Myocyte (in vitro differentiated cells): Measurements from ENCODE around the gene RNF121. TPM values are rescaled to one million over a fixed set of nuclear protein-coding genes. Genes with fewer than 3 reads are reported as not detected.
A peak's percentile ranks its signal among the peaks of the same experiment; 100 is the strongest.

ENCODE experiments used
- DNase-seq: peaks from one replicate; pipeline ENCODE4 v3.0.0-alpha.2; 2012; ENCODE audit warnings: low read depth
- total RNA-seq: library from RNA; depleted of rRNA; stranded (reverse); fragments of >200 nt; gene quantifications from 2 replicates; pipeline ENCODE4 v1.2.3, GENCODE V29; 2014

Gene RNF121
- total RNA-seq, 1 donor from 2014 or later, result 45.3 TPM

DNA sequence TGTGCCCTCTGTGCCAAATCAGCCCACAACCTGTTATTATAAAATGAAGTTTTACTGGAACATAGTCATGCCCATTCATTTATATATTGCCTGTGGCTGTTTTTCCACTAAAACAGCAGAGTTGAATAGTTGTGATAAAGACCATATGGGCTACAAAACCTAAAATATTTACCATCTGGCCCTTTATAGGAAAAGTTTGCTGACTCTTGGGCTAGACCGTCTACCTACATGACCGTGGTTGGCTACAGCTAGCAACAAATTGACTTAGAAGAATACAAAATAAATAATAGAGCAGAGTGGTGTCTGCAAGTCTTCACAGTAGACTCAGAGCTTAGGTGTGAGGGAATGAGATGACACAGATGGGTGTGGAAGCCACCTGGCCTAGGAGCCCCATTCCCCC, 58.7 kb downstream of the RNF121 start:
- no peak for DNase-seq

DNA sequence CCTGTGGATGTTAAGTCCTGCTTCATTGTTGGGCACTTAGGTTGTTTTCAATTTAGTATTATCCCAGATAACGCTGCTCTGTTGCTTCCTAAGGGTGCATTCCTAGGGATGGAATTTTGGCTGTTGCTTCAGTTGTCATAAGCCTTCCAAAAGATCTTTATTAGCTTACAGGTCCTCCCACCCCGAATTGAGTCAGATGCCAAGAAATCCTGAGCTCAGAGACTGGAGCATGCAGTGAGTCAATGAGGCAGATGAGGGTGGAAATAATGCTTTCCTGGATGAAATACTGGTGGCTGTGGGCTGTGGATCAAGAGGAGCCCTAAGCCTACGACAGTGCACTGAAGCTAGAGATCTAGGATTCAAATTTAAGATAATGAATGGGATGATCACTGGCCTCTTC, 59.2 kb downstream of the RNF121 start:
- DNase-seq, result no peak

DNA sequence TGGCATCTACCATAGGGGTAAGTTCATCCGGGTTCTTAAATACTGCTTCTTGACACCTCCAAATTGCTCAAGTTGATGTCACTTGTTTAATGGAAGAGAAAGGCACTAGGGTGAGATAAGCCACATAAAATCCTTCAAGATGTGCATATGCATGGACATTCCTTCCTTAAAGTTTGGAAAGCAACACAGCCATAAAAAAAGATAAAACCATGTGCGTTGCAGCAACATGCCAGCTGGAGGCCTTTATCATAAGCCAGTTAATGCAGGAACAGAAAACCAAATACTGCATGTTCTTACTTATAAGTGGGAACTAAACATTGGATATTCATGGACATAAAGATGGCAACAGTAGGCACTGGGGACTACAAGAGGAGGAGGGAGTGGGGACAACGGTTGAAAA, 61.9 kb downstream of the RNF121 start:
- no peak for DNase-seq

DNA sequence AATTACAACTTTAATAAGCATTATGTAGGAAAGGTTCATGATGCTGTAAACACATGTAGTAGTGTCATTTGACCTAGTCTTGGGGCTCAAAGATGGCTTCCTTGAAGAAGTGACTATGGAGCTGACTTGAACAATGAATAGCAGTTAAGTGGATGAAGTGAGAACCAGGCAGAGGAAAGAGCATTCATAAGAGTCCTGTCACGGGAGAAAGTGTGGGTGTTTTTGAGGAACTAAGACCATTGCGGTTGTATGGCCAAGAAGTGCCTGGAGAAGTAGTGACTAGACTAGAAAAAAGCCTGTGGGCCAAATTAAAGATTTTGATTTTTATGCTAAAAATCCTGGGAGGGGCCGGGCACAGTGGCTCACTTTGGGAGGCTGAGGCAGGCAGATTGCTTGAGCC, 62.6 kb downstream of the RNF121 start:
- DNase-seq, result no peak

DNA sequence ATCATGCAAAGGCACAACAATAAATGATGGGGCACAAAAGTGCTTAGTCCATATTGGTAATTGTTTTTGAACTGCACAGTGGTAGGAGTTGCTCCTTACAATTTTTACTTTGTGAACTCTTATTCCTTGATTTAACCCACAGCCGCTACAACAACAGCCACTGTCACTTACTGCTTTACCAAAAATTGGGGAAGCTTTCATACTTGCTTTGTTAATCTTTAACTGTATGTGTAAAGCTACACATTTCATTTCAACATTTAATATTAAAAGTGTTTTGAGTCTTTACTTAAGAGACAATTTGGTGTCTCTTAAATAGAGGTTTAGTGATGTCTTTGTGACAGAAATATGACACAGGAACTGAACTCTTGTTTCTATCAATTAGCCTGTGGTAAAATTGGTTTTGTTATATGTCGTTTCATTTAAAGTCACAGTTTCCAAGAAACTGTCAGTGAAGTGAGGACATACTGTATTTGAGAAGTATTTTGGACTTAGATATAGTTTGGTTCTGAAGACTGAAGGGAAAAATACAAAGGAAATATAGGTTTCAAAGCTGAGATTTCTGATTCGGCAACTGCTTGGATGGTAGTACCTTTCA, 63.4 kb downstream of the RNF121 start:
- no peak for DNase-seq

DNA sequence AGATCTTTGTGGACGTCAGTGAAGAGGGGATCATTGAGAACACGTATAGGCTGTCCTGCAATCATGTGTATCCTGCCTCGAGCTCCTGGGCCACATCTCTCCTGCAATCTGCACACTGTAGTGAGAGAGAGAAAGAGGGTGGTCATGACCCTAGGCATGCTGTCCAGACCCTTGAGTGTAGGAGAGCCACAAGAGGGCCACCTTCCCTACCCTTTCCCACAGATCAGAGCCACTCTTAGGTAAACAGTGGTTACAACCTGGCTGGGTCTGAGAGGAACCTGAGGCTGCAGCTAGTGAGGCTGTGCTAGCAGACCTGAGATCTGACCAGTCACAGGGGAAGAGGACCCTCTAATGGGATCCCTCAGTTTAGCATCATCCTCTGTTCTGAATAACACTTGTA, 65.9 kb downstream of the RNF121 start:
- no peak for DNase-seq

DNA sequence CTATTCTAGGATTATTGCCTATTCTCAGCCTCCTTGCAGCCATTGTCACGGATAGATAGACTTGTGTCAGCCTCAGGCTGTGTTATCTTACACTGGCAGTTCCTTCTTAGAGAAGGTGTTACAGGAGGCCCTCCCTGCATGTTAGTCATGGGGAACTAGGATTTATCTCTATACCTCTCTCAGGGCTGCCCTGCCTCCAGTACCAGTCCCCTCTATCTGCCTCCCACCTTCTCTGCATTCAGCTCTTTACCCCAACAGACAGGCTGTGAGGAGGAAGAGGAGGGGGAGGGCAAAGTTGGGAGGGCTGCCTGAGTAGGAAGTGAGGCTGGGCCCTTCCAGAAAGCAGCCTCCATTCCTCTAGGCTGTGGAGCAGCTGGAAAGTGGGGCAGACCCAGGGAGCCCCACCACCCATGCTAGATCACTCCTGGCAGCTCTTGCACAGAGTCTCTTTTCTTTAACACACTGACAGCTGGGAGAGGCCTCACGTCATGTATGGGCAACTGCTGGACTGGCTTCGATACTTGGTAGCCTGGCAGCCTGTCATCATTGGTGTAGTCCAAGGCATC, 67.0 kb downstream of the RNF121 start:
- DNase-seq, result no peak

DNA sequence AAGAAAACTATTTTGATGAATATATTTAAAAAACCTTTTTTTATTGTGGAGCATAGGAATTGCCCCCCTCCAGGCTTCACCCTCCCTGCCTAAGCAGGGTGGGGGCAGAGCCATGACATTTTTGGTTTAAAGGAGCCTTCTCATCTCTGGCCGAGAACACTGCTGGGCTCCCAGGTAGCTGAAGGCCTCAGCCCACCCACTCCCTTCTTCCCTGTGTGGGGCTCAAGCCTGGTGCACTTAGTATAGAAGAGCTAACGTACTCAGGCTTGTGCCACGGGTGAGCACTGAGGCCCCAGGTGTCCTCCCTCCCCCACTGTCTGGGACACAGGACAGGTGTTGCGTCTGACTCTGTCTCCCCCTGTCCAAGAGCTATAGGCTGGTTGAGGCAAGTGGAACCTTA, 67.7 kb downstream of the RNF121 start:
- DNase-seq, result no peak

DNA sequence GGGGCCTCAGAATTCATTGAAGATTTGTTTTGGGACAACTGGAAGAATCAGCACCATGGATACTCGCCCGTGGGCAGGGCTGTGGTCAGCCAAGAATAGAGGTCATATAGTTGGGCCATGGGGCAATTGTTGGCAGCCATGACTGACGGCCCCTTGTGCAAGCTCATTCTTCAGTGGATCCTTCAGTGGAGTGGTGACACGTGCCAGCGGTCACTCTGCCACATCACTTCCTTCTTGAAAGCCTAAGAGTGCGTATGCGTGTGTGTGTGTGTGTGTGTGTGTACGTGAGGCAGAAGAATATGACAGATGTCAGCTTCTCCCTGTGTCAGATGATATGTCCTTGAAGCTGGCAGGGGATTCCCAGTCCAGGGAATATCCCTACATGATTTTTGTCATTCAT, 68.1 kb downstream of the RNF121 start:
- DNase-seq, result peak; percentile 88

DNA sequence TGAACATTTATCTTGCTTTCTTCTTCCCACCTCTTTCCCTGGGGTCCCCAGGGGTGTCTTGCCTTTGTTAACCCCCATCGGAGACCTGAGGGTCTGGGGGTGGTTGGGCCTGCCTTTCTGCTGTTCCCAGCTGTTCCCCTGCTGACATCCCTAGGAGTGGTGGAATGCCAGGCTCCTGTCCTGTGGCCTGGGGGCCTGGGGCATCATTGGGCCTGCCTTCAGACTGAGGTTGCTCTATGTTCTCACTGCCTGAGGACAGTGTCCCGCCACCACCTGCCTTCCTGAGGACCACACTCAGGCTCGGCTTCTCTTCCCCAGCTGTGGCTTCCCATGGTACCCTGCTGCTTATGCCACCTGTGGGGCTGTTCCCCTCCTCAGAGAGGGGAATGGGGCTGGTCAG, 68.7 kb downstream of the RNF121 start:
- no peak for DNase-seq

DNA sequence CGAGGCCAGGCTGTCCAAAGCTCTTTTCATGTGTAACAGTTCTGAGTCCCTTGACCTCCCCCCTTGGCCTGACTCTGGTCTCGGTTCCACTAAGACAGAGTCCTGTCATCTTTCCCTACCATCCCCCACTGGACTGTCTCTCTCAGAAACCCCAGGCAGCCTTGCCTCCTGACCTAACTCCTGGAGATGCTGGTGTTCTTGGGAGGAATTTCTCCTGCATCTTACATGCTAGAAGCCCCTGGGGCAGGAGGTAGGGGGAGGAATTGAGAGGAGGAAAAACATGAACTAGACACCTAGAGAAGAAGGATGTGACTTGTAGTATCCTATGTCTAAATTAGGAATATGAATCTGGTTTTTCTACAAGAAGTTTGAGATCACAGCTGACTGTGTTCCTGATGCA, 69.2 kb downstream of the RNF121 start:
- no peak for DNase-seq

DNA sequence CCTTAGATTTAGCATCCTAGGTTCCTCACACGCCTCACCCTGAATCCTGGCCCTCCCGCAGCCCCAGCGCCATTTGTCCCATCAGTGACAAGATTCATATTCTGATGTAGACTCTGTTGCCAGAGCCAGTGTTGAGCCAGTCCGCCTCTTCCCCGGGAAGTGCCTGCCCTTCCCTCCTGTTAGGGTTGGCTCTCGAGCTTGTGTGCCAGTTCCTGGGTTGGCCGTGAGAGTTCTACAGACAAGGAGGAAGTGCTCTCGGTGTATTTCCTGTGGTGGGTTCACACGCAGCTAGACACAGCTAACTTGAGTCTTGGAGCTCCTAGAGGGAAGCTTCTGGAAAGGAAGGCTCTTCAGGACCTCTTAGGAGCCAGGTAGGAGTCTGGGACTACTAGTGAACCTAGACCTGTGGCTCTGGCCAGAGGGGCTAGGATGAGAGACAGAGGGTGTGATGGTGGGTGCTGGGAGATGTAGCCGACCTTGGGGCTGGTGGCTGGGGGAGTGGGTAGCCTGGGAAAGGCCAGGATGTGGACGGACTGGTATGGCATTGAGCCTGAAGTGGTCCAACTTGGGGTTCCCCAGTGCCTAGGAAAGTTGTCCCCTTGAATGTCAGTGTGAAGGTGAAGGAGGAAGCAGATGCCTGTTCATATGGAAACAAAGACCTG, 69.9 kb downstream of the RNF121 start, which contains the start of gene IL18BP:
Gene IL18BP, plus strand, starts transcription at position 261 of the 662 bp plus-strand sequence. CDS start 1,076 bp downstream, outside the sequence.
- DNase-seq, result no peak

DNA sequence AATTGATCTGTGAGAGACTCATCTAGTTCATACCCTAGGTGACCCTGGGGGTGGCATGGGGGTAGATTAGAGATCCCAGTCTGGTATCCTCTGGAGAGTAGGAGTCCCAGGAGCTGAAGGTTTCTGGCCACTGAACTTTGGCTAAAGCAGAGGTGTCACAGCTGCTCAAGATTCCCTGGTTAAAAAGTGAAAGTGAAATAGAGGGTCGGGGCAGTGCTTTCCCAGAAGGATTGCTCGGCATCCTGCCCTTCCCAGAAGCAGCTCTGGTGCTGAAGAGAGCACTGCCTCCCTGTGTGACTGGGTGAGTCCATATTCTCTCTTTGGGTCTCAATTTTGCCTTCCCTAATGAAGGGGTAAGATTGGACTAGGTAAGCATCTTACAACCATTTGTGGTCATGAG, 70.5 kb downstream of the RNF121 start:
- peak; percentile 48 for DNase-seq

DNA sequence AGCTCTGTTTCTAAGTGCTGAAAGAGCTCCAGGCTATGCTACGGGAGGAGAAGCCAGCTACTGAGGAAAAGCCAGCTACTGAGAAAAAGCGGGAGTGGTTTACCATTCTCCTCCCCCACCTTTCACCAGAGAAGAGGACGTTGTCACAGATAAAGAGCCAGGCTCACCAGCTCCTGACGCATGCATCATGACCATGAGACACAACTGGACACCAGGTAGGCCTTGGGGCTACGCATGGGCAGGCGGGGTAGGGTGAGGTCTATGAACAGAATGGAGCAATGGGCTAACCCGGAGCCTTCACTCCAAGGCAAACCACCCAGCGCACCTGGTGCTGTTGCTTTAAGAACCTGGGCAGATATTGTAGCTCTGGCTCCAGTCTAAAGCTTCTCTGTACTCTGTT, 71.0 kb downstream of the RNF121 start:
- no peak for DNase-seq

DNA sequence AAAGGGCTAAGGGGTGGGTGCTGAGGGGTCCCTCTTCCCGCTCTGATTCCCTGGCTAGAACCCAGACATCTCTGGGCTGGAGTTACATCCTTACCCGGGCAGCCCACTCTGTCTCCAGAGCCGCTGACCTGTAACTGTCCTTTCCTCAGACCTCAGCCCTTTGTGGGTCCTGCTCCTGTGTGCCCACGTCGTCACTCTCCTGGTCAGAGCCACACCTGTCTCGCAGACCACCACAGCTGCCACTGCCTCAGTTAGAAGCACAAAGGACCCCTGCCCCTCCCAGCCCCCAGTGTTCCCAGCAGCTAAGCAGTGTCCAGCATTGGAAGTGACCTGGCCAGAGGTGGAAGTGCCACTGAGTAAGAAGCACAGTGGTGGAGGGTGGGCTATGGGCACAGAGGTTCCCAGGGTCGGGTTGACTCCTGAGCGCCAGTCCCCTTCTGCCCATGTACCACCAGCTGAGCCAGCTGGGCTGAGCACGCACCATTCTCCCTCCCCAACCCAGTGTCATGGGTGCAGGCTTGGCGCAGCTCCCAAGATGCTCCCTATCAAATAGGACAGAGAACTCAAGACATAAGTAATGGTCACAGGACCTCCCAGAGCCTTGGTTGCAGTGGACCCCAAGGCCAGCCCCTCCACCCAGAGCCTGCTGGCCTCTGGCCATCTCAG, 71.5 kb downstream of the RNF121 start:
- DNase-seq, result no peak

DNA sequence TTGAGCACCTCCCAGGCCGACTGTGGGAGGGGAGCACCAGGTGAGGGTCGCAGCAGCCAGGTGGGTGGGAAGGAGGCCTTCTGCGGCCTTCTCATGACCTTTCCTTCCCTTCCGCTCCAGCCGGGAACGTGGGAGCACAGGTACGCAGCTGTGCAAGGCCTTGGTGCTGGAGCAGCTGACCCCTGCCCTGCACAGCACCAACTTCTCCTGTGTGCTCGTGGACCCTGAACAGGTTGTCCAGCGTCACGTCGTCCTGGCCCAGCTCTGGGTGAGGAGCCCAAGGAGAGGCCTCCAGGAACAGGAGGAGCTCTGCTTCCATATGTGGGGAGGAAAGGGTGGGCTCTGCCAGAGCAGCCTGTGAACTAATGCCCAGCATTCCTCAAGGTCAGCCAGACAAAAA, 72.4 kb downstream of the RNF121 start:
- no peak for DNase-seq

DNA sequence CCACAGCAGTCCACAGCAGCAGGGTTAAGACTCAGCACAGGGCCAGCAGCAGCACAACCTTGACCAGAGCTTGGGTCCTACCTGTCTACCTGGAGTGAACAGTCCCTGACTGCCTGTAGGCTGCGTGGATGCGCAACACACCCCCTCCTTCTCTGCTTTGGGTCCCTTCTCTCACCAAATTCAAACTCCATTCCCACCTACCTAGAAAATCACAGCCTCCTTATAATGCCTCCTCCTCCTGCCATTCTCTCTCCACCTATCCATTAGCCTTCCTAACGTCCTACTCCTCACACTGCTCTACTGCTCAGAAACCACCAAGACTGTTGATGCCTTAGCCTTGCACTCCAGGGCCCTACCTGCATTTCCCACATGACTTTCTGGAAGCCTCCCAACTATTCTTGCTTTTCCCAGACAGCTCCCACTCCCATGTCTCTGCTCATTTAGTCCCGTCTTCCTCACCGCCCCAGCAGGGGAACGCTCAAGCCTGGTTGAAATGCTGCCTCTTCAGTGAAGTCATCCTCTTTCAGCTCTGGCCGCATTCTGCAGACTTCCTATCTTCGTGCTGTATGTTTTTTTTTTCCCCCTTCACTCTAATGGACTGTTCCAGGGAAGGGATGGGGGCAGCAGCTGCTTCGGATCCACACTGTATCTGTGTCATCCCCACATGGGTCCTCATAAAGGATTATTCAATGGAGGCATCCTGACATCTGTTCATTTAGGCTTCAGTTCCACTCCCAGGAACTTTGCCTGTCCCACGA, 73.2 kb downstream of the RNF121 start:
- peak; percentile 76 for DNase-seq

DNA sequence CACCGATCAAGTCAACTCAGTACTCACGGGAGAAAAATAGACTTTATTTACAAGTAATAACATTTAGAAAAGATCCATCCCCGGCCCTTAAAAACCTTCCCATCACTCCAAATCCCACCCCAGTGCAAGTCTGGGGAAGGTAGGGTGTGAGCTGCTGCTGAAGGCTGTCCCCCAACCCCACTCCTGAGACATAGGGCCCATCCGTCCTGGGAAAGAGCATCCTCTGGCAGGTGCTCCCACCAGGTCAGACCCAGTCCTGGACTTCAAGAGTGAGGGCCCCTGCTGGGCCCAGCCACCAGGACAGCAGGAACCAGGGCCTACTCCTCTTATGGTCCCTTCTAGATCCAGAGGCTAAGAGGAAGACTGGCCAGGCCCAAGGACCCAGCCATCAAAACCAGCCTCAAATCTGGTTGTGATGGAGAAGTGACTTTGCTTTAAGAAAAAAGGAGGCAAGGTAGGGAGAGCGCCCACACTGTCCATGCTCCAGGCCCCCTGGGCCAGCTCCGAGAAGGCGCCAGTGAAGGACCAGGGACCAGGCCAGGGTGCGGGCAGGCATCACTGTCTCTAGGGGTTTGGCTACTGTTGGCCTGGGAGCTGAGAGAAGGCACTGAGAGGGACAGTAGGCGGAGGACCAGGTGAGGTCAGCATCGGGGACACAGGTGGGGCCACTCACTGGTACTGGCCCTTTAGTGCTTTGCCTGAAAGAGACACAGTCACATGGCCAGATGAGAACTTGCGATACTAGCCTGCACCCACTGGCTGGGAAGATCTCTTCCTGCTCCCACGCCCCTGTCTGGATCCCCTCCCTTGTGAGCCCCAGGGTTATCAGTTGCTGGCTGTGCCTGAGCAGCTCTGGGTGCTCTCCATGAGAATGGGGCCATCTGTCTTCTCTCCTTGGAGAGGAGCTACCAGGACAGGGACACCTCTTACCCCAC, 74.3 kb downstream of the RNF121 start:
- DNase-seq, result no peak

DNA sequence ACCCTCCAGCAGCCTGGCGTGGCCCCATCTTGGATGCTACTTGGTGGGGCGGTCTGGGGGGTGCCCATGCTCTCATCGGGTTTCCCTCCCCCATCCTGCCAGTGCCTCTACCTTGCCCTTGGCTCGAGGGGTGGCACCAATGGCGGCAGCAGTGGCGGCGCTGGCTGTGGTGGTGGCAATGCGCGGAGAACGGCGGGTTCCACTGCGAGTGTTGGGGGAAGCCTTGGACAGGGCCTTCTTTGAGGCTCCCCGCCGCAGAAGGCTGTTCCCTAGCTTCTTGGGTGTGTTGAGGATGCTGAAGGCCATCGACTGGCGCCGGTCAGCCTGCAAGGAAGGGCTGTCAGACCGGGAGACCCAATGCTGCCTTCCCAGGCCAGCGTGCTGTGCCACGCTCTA, 74.9 kb downstream of the RNF121 start:
- DNase-seq, result no peak

DNA sequence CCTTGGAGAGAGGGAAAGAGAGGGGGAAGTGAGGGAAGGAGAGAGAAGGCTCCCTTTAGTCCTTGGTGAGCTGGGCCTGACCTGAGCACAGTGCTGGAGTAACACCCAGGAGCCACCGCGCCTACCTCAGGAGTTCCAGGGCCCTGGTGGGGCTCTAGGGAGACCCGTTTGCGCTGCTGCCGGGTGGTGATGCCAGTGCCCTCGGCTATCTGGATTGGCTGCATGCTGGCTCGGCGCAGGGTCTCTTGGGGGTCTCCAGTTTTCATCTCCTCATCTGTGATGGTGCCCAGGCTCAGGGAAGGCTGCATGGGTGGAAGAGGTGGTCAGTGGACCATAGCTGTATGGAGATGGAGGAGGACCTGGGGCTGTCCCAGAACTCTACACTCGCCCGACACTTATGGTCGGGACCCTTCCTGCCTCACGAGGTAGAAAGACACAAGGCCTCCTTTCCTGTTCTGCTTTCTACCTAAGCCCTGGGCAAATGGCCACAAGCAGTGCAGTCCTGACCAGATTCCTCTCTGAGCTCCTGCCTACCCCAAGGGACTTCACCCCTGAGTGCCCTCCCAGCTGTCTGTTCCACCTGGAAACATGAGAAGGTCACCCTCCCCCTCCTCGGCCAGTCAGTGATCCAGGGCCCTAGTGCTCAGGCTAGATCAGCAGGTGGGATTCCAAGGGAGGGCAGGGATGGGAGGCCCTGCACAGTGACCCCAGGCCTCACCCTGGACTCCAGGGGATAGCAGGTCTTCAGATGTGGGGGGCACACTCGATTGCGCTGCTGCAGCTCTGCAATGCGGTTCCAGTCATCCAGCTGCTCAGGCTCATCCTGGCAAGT, 75.9 kb downstream of the RNF121 start:
- DNase-seq, result no peak
